Epithelial cell of prostate (primary cell): Measurements from ENCODE around the gene RAP1GAP2.

ENCODE experiments used
- DNase-seq: peaks from one replicate; pipeline ENCODE4 v3.0.0-alpha.2; 2011; ENCODE audit warnings: low read depth, low spot score
- H3K27ac ChIP-seq: fragments of 450-650 bp; 2 replicates; pipeline ENCODE4 v1.5.1; 2017; ENCODE audit warnings: mild to moderate bottlenecking

Gene RAP1GAP2

DNA sequence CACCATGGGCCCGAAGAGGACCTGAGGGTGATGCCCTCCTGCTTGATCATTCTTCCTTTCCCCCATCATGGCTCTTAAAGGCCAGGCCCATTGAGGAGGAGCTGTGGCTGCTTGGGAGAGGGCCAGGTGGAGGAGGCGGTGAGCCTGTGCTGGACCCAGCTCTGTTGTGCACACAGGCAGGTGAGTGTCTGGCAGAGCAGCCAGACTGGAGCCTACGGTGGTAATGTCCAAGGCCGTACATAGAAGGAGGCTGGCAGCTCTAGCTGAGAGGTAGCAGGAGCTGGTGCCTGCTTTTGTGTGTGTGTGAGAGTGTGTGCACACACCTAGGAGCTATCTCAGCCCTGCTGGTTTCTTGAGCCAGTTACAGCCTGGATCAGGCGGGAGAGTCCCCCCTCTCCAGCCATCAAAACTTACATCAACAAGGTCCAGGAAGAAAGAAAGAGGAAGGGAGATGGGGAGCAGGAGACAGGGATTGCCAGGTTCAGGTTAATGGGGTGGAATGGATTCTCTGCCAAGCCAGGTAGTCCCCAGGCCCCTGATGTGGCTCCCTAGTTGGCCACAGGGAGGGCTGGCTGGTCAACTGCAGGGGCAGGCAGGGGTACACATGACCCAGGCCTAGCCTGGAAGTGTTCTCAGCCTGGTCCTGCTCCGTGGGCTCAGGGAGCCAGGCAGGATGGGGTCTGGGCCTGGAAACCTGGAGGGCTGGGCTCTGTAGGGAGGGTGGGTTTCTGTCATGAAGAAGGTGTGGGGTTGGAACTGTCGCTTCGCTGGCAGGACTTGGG, 107.1 kb downstream of the RAP1GAP2 start:
- DNase-seq: no peak
- no peak overlapping the region for H3K27ac ChIP-seq

GRCh38 chr17:2904135-2904534, 107.9 kb downstream of the RAP1GAP2 start:
- no peak overlapping the region for H3K27ac ChIP-seq
- DNase-seq: no peak

- H3K27ac ChIP-seq: no peak overlapping the region
- no peak for DNase-seq
Observed at GRCh38 chr17:2905269-2905668, 109.0 kb downstream of the RAP1GAP2 start.

DNA sequence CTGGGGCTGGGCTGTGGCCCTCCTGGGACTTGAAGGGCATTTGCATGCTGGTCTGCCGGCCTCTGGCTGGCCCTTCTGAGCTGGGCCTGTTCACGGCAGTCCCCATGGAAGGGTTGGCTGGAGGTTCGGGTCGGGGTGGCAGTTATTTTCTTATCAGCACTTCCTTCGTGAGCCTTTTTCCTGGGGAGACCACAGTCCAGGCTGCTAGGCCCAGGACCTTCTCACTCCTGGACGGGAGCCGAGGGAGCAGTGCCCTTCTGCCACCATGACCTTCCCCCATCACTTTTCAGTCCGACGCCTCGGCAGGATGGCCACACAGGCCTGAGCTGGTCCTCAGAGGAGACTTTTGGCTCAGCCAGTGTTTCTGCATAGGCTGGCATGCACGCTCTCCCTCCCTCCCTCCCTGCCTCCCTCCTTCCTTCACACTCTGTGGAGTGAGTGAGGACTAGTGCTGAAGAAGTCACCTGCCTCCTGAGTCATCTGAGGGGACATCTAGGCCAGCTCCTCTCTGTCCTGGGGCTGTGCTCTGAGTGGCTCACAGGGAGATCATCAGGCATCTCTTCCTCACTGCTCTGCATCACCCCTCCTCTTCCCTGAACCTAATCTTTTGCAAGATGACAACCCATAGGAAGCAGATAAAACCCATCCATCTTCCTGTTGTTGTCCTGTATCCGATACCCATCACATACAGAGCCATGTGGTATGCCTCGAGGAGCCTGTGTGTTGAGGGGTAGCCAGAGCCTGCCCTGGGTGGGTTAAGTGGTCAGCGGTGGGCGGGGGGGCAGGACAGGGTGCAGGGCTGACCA, 109.7 kb downstream of the RAP1GAP2 start:
- H3K27ac ChIP-seq: no peak overlapping the region

DNA sequence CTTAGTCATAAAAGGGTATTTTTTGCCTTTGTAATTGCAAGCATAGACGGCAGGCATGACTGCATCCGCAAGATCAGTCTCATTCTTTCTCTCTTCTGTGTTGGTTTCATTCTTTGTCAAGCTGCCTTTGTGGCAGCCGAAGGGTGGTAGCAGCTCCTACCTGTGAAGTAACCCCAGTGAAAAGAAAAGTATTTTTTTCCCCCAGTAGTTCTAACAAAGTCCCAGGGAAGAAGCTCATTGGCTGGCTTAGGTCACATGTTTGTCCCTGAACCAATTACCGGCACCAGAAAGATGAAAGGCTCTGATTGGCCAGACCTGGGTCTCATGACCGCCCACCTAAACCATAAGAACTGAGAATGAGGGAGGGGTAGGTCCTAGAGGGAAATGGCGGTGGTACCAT, 110.7 kb downstream of the RAP1GAP2 start:
- H3K27ac ChIP-seq: no peak overlapping the region
- no peak for DNase-seq

More for the DNA sequence above, 109.7 kb downstream of the RAP1GAP2 start:
- no peak for DNase-seq

- DNase-seq: no peak
- H3K27ac ChIP-seq: no peak overlapping the region
Observed at GRCh38 chr17:2909175-2909845, 113.1 kb downstream of the RAP1GAP2 start.

DNA sequence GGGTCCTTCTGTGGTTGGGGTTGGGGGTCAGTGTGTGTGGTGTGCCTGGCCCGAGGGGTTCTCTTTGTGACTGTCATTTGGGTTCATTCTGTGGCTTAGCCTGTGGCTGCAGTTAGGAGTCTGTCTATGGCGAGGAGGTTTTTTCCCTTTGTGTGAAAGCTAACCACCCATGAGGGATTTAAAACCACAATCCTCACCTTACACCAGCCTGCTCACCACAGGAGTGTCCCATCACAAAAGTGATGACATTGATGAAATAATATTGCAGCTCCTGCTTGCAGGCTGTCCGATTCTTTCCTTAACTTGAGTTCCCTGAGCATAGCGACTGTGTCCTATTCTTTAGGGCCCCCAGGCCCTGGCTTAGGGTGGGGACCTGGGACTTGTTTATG, 113.6 kb downstream of the RAP1GAP2 start:
- H3K27ac ChIP-seq: no peak overlapping the region
- no peak for DNase-seq

DNA sequence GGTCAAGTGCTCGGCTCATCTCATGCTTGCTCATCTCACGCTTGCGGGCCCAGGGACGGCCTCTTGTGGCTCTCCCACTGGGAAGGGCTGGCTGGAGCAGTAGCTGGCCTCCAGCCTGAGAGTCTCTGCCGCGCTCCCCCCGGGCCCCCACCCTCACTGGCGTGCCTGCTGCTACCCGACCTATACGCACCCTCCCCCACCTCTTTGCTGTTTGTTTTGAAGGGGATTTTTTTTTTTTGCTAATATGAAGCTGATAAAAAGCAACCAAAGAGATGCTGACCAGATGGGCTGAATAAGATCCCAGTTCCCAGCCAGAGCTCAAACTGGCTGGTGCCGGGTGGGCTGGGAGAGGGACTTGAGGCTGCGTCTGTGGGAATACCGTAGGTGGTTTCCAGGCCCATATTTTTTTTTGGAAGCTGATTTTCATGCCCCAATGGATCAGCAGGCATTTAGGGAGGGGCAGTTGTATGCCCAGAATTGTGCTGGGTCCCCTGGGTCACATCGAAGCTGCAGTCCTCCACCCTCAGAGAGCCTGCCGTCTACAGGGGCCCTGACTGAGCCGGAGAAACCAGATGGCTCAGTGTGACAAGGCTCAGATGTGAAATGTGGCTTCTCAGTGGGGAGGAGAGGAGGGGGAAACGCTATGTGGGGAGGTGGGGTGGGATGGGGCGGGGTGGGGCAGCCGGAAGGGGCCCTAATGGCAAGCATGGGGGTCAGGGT, 115.0 kb downstream of the RAP1GAP2 start:
- no peak for DNase-seq
- no peak overlapping the region for H3K27ac ChIP-seq

DNA sequence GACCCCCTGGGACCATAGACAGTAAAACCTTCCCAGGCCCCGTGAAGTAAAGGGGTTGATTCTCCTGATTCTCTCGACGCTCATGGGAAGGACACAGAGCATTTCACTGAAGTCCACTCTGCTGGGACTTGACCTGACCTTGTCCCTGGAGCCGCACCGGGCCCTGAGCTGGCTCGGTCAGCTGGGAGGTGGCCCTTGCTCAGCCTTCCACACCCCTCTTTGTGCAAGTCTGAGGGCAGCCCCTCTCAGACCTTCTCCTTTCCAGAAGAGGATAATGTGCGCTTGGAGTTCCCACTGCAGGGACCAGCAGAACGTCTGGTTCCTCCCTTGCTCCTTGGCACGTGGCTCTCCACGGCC, 115.5 kb downstream of the RAP1GAP2 start:
- DNase-seq: no peak
- no peak overlapping the region for H3K27ac ChIP-seq

GRCh38 chr17:2912754-2913153, 116.5 kb downstream of the RAP1GAP2 start:
- DNase-seq: no peak
- H3K27ac ChIP-seq: no peak overlapping the region

DNA sequence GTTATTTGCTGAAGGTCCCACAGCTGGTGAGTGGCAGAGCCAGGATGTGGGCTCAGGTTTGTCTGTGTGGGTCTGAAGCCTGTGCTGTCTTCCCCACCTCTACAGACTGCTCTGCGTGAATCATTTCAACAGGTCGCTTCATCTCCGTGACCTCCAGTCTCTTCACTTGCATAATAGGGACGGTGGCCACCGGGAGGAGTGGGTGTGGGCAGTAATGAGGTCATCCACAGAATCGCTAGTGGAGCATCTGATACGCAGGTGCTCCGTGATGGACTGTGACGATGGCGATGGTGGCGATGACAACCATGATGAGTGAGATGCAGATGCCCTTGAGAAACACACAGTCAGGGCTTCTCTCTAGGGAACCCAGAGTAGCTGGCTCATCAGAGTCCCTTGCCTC, 120.2 kb downstream of the RAP1GAP2 start:
- DNase-seq: no peak
- H3K27ac ChIP-seq: no peak overlapping the region

DNA sequence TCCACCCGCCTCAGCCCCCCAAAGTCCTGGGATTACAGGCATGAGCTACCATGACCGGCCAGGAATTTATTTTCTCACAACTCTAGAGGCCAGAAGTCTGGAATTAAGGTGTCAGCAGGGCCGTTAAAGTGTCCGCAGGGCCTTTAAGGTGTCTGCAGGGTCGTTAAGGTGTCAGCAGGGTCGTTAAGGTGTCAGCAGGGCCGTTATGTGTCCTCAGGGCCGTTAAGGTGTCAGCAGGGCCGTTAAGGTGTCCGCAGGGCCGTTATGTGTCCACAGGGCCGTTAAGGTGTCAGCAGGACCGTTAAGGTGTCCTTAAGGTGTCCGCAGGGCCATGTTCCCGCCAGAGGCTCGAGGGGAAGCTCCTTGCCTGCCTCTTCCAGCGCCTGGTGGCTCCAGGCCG, 125.2 kb downstream of the RAP1GAP2 start:
- no peak overlapping the region for H3K27ac ChIP-seq
- DNase-seq: no peak

DNA sequence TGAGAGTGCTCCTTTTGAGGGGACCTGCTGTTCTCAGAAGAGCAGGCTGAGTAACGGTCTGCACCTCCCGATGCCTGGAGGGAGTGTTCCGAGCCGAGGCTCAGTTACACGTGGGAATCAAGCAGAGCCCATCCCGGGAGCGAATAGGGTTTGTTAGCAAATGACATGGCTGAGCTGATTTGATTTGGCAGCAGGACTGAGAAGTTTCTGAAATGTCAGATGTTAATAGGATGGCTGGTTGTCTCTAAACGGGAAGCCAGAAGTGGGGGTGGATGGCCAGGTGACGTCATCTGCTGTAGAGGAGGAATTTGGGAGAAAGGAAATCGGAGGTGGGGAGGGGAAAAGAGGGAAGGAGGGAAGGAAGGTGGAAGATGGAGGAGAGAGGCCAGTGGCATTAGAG, 128.0 kb downstream of the RAP1GAP2 start:
- no peak for DNase-seq
- peak overlapping the region; percentile 98 for H3K27ac ChIP-seq

GRCh38 chr17:2925011-2925410, 128.8 kb downstream of the RAP1GAP2 start:
- no peak for DNase-seq
- H3K27ac ChIP-seq: peak overlapping the region; percentile 98

DNA sequence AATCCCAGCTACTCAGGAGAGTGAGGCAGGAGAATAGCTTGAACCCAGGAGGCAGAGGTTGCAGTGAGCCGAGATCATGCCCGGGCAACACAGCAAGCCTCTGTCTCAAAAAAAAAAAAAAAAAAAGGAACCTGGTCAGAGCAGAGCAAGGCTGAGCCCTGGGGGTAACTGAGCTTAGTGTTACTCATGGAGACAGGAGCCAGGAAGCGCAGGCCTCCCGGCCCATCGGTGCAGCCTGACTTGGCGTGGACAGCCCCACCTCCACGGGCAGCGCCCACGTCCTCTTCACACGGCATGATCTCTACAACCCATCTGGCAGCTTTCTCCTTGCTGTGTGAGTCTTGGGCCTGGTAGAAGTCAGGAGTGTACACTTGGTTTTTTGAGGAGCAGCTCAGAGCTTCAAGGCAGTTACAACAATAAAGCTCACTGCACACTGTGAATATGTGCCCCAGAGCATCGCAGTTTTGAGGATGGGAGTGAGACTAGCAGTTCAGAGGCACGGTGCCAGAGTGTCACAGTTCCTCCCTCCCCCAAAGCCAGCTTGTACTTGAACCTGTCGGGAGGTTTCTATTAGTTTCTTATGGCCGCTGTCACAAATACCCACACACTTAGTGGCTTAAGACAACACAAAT, 129.9 kb downstream of the RAP1GAP2 start:
- DNase-seq: peak; percentile 84
- peak overlapping the region; percentile 98 for H3K27ac ChIP-seq

GRCh38 chr17:2928294-2928890, 132.2 kb downstream of the RAP1GAP2 start:
- no peak overlapping the region for H3K27ac ChIP-seq
- DNase-seq: no peak

DNA sequence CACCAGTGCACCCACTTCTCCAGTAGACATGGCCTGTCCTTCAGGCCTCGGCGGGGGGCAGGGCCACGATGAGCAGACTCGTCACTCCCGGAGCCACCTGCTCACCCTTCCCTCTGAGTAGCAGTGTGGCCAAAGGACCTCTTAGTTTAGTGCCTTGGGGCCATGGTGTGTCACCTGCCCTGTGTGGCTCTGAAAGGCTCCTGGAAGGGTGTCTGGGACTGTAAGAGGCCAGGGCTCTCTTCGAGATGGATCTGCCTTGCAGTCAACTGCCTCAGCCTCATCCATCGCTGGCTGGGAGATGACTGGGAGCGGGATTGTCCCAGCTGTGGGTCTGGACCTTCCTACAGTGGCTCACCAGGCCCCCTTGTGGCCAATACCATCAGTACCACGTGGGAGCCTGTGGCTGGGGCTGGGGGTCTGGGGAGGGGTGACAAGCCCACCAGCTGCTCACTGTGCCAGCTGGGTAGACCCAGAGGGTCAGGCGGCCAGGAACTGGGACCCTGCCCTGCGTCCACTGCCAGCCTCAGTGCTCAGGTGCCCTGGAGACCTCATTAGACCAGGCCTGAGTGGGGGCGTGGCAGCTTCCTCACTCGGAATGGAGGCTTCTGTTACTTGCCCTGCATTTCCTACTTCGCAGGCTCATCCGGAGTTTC, 133.8 kb downstream of the RAP1GAP2 start:
- H3K27ac ChIP-seq: no peak overlapping the region
- DNase-seq: no peak

- H3K27ac ChIP-seq: no peak overlapping the region
- DNase-seq: no peak
Observed at GRCh38 chr17:2931876-2932275, 135.6 kb downstream of the RAP1GAP2 start.

DNA sequence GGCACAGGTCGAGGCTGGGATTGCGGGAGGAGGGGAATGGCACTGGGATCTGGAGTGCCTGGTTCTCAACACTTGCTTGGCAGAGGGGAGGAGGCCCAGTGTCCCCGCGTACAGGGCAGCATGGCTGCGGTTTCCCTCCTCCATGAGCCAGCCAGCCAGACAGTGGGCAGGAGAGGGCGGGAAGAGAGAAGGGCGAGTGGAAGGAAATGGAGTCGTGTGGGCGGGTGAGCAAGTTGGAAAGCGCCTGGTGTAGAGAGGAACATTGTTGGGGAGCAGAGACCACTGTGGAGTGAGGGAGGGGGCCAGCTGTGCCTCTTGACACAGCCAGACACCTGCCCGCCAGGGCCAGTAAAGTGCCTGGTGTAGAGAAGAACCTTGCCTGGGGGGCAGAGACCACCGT, 136.7 kb downstream of the RAP1GAP2 start:
- H3K27ac ChIP-seq: no peak overlapping the region
- no peak for DNase-seq
